ENCODE results near the gene SMIM9. TPM values are rescaled to one million over a fixed set of nuclear protein-coding genes. Genes with fewer than 3 reads are reported as not detected.

Gene SMIM9
- total and polyA plus RNA-seq, 9 of the 15 experiments (the other 6 are each of a cell fraction or from before 2014, with no cell fraction given), result 0.08 TPM; not detected in 8

DNA sequence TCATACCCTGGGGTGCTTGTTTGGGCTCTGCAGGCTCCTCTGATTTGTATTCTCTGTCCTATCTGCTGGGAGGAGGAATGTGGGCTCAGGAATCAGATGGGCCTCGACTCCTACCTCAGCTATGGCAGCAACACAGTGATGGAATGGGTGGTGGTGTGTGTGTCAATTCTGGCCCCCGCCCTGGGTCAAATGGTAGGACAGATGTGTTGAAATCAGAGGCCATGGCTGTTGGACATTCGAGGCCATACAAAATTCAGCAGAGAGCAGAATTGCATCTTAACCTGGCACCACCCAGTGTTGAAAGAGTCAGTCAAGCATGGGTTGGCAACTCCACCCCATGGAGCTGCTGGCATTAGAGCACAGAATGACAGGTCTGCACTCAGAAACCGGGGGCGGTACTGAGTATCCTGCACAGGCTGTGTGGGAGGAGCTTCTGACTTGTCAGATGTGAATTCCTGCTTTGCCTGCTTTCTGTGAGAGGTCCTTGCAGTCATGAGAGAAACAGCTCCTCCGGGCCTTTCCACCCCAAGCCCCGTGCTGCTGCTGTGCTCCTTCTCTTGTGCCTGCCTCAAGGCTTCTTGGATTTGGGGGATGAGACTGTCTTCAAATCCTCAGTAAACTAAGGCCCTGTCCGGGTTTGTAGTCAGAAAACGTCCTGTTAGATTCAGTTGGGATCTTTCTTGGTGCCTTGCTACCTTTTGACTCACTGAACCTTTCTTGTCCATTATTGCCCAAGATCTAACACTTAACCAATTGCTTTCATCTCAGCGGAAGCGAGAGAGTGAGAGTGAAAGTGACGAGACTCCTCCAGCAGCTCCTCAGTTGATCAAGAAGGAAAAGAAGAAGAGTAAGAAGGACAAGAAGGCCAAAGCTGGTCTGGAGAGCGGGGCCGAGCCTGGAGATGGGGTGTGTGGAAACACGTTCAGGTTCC is 58.8 kb downstream of the SMIM9 start:
- H3K4me3 ChIP-seq, result no peak overlapping the region
- ATAC-seq (peak; percentile 70), DNase-seq (ENCODE audit: extremely low read depth in 1 of 4, low spot score in 3 of 4) (peak in 2 of 4 experiments; percentile 29 to 67), FAIRE-seq (peak; percentile 55)
- ChIA-PET POLR2A (interaction anchor here (0.7 to 8.2 kb wide), 15 partner anchors 9 to 252 kb away, joined by 3 to 94 read pairs (median 6); partner anchors contain the start of genes DKC1, FUNDC2, GAB3 and MPP1), CTCF (ENCODE audit: low intra/inter-chr PET ratio) (no interaction called here)
- no TSS peak for BruUV-seq (replicated peaks)
- no peak overlapping the region for H3K9ac ChIP-seq (ENCODE audit: insufficient read depth in 1 of 2, low read depth in 2 of 2, low read length in 2 of 2)
- in situ Hi-C loops (cut with MboI) (no loop called here), intact Hi-C loops (cut with micrococcal nuclease) (loop anchor here (2.0 kb wide), 1 partner anchor 65 kb away; no protein-coding TSS in a partner anchor)
- H3K36me3 ChIP-seq (ENCODE audit: control insufficient read depth, insufficient read depth, low read length), result peaks cover 90% of the 10 kb centered on the region
- H3K27me3 ChIP-seq (ENCODE audit: control insufficient read depth in 2 of 2, insufficient read depth in 2 of 2, low read length in 2 of 2), result no peaks in the 10 kb centered on the region
- H3K4me1 ChIP-seq (replicated peaks in 1 of 2; ENCODE audit: control insufficient read depth in 2 of 2, insufficient read depth in 2 of 2, low read length in 2 of 2), result peaks cover 0 to 12% of the 10 kb centered on the region in 2 experiments; a peak in 3 of 5 replicates
- WGBS (ENCODE audit: insufficient coverage, low coverage, missing lambda C conversion rate), result 74% methylated on average over 12 of the region's 15 CpGs
- 0 out of 3 replicates have a peak overlapping the region, but pooled peaks have one; percentile 48 for H3K27ac ChIP-seq (ENCODE audit: extremely low read depth, low read depth, low read length)
- H3K9me3 ChIP-seq (replicated peaks; ENCODE audit: control insufficient read depth, insufficient read depth, low read depth, low read length), result no peaks in the 10 kb centered on the region
- peaks cover 29% of the 10 kb centered on the region for H3K79me2 ChIP-seq (ENCODE audit: control insufficient read depth, insufficient read depth, low read length)
- H4K20me1 ChIP-seq (replicated peaks; ENCODE audit: control insufficient read depth, insufficient read depth, low read length), result peaks cover 27% of the 10 kb centered on the region
- no peak overlapping the region for H3K4me2 ChIP-seq (ENCODE audit: insufficient read depth, low read length)
- no peak overlapping the region for H2AFZ ChIP-seq (ENCODE audit: low read depth, low read length)
- H3K9me1 ChIP-seq (ENCODE audit: control insufficient read depth, insufficient read depth, low read length), result no peaks in the 10 kb centered on the region
- TF ChIP-seq RBBP5 (IDR thresholded peaks at IDR 0.05; ENCODE audit: borderline replicate concordance, insufficient read depth, low read length, poor library complexity, severe bottlenecking) (no peak), NCOR1 (IDR thresholded peaks at IDR 0.05) (no peak), ZNF436 (CRISPR knock-in tag; IDR thresholded peaks at IDR 0.05) (no peak), SRF (CRISPR knock-in tag; IDR thresholded peaks at IDR 0.05) (no peak), EZH2 (IDR thresholded peaks at IDR 0.05; ENCODE audit: borderline replicate concordance, low read depth, low read length) (no peak), TRIM24 (IDR thresholded peaks at IDR 0.05) (no peak), POLR2B (IDR thresholded peaks at IDR 0.05; ENCODE audit: low read depth, partially characterized antibody) (peak; percentile 51), ETV1 (tag; conservative IDR thresholded peaks at IDR 0.05; ENCODE audit: low read depth) (no peak), POLR2AphosphoS5 (IDR thresholded peaks at IDR 0.05; ENCODE audit: control insufficient read depth, insufficient read depth, low read depth, low read length) (peak; percentile 46; the same call in 1 of the 2 replicates), FUS (optimal IDR thresholded peaks at IDR 0.05; ENCODE audit: low read depth, low read length) (no peak), BRF1 (IDR thresholded peaks at IDR 0.05; ENCODE audit: borderline replicate concordance, extremely low read depth, insufficient read length) (no peak), EGR1 (conservative IDR thresholded peaks at IDR 0.05) (peak; percentile 69), NFYB (IDR thresholded peaks at IDR 0.05; ENCODE audit: extremely low read depth, insufficient read length) (no peak), POLR2AphosphoS2 (IDR thresholded peaks at IDR 0.05; ENCODE audit: low read length) (peak; percentile 91)
- TF ChIP-seq, protein P1, sequence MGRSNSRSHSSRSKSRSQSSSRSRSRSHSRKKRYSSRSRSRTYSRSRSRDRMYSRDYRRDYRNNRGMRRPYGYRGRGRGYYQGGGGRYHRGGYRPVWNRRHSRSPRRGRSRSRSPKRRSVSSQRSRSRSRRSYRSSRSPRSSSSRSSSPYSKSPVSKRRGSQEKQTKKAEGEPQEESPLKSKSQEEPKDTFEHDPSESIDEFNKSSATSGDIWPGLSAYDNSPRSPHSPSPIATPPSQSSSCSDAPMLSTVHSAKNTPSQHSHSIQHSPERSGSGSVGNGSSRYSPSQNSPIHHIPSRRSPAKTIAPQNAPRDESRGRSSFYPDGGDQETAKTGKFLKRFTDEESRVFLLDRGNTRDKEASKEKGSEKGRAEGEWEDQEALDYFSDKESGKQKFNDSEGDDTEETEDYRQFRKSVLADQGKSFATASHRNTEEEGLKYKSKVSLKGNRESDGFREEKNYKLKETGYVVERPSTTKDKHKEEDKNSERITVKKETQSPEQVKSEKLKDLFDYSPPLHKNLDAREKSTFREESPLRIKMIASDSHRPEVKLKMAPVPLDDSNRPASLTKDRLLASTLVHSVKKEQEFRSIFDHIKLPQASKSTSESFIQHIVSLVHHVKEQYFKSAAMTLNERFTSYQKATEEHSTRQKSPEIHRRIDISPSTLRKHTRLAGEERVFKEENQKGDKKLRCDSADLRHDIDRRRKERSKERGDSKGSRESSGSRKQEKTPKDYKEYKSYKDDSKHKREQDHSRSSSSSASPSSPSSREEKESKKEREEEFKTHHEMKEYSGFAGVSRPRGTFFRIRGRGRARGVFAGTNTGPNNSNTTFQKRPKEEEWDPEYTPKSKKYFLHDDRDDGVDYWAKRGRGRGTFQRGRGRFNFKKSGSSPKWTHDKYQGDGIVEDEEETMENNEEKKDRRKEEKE (IDR thresholded peaks at IDR 0.05; ENCODE audit: borderline replicate concordance in 1 of 2, control insufficient read depth in 1 of 2, low read depth in 2 of 2, low read length in 1 of 2), result 0 out of 4 replicates have a peak, but pooled peaks of 1 of the 2 experiments have one; percentile 9
- TF ChIP-seq, protein P2, sequence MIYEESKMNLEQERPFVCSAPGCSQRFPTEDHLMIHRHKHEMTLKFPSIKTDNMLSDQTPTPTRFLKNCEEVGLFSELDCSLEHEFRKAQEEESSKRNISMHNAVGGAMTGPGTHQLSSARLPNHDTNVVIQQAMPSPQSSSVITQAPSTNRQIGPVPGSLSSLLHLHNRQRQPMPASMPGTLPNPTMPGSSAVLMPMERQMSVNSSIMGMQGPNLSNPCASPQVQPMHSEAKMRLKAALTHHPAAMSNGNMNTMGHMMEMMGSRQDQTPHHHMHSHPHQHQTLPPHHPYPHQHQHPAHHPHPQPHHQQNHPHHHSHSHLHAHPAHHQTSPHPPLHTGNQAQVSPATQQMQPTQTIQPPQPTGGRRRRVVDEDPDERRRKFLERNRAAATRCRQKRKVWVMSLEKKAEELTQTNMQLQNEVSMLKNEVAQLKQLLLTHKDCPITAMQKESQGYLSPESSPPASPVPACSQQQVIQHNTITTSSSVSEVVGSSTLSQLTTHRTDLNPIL (CRISPR knock-in tag; IDR thresholded peaks at IDR 0.05), result no peak

Data from K562 (cell line).